ENCODE results near the gene KCNA5. TPM values are rescaled to one million over a fixed set of nuclear protein-coding genes. Genes with fewer than 3 reads are reported as not detected.

Gene KCNA5
- total RNA-seq, 1 donor from 2014 or later = 0.50 TPM

DNA sequence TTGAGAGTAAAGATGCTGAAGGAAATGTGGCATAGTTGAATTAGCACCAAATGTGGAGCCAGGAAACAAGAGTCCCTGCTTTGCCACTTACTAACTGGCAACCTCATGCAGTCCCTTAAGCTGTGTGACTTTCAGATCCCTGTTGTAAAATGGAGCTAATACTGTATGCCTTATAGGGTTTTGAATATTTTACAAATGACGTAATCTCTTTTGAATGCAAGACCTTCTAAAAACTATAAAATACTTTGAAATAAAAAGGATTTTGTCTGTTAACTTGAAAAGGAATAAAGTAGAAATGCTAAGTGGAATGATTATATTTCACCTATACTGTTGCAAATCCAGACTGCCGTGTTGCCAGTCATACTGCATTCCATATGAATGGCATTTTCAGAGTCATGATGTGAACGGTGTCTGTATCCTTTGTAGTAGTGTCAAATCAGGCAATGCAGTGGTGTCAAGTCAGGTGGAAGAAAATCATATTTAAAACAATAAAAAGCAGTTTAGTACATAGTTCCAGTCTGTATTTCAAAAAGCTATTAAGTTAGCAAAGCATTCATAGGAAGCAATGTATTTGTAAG, 21.3 kb downstream of the KCNA5 start:
- DNase-seq (ENCODE audit: low read depth) = no peak
- TF ChIP-seq, protein P1, sequence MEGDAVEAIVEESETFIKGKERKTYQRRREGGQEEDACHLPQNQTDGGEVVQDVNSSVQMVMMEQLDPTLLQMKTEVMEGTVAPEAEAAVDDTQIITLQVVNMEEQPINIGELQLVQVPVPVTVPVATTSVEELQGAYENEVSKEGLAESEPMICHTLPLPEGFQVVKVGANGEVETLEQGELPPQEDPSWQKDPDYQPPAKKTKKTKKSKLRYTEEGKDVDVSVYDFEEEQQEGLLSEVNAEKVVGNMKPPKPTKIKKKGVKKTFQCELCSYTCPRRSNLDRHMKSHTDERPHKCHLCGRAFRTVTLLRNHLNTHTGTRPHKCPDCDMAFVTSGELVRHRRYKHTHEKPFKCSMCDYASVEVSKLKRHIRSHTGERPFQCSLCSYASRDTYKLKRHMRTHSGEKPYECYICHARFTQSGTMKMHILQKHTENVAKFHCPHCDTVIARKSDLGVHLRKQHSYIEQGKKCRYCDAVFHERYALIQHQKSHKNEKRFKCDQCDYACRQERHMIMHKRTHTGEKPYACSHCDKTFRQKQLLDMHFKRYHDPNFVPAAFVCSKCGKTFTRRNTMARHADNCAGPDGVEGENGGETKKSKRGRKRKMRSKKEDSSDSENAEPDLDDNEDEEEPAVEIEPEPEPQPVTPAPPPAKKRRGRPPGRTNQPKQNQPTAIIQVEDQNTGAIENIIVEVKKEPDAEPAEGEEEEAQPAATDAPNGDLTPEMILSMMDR (IDR thresholded peaks at IDR 0.05; ENCODE audit: insufficient read depth, low read length, poor library complexity, severe bottlenecking) = no peak
- no peak overlapping the region for H3K4me3 ChIP-seq (ENCODE audit: low read depth, low read length)

GRCh38 chr12:5066251-5066650, 22.6 kb downstream of the KCNA5 start:
- Histone ChIP-seq H3K36me3 (ENCODE audit: control insufficient read depth, insufficient read depth, low read length) (no peaks in the 10 kb centered on the region), H3K27me3 (ENCODE audit: control insufficient read depth, insufficient read depth, low read length) (no peaks in the 10 kb centered on the region), H3K4me3 (ENCODE audit: low read depth, low read length) (no peak overlapping the region)
- TF ChIP-seq, protein P1 (IDR thresholded peaks at IDR 0.05; ENCODE audit: insufficient read depth, low read length, poor library complexity, severe bottlenecking) = no peak
- no peak for DNase-seq (ENCODE audit: low read depth)

More for the DNA sequence above, 21.3 kb downstream of the KCNA5 start:
- Histone ChIP-seq H3K27me3 (ENCODE audit: control insufficient read depth, insufficient read depth, low read length) (no peaks in the 10 kb centered on the region), H3K36me3 (ENCODE audit: control insufficient read depth, insufficient read depth, low read length) (no peaks in the 10 kb centered on the region)

DNA sequence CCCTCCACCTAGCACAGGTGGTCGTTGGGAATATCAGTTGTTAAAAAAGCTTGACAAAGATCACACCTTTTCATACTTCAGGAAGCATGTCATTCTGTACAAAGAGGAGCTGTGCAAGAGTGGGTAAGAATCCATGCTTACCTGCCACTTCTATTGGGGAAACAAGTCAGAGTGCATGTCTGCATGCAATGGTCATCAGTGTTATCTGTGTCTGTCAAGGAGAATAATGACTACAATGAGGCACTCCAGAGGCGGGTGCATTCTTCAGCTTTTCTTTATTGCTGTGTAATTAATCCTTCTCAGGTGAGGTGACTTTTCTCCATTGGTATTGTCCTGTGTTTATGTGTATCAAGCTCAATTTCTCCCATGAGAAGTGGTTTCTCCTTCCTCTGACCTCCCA, 24.4 kb downstream of the KCNA5 start:
- no peaks in the 10 kb centered on the region for H3K36me3 ChIP-seq (ENCODE audit: control insufficient read depth, insufficient read depth, low read length)
- TF ChIP-seq, protein P1 (IDR thresholded peaks at IDR 0.05; ENCODE audit: insufficient read depth, low read length, poor library complexity, severe bottlenecking) = no peak
- DNase-seq (ENCODE audit: low read depth) = no peak
- no peaks in the 10 kb centered on the region for H3K27me3 ChIP-seq (ENCODE audit: control insufficient read depth, insufficient read depth, low read length)
- H3K4me3 ChIP-seq (ENCODE audit: low read depth, low read length) = no peak overlapping the region

DNA sequence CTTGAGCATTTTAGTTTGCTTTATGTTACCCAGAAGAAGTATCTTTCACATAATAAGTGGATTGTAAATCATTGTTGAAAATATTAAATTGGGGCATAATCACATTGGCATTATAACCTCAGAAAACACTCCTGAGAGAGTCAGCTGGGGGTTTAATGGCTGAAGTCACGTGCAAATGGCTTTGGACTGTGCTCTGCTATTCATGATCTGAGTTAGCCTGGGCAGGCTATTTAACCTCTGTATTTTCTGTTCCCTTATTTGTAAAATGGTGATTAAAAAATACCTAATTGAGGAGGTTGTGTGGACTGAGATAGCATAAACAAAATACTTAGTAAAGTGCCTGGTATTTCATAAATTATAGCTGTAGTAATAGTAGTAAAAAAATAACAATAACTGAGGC, 24.9 kb downstream of the KCNA5 start:
- no peak overlapping the region for H3K4me3 ChIP-seq (ENCODE audit: low read depth, low read length)
- TF ChIP-seq, protein P1 (IDR thresholded peaks at IDR 0.05; ENCODE audit: insufficient read depth, low read length, poor library complexity, severe bottlenecking) = no peak
- no peaks in the 10 kb centered on the region for H3K27me3 ChIP-seq (ENCODE audit: control insufficient read depth, insufficient read depth, low read length)
- DNase-seq (ENCODE audit: low read depth) = no peak
- no peaks in the 10 kb centered on the region for H3K36me3 ChIP-seq (ENCODE audit: control insufficient read depth, insufficient read depth, low read length)

GRCh38 chr12:5070090-5070489, 26.4 kb downstream of the KCNA5 start:
- DNase-seq (ENCODE audit: low read depth) = no peak
- TF ChIP-seq, protein P1 (IDR thresholded peaks at IDR 0.05; ENCODE audit: insufficient read depth, low read length, poor library complexity, severe bottlenecking) = no peak
- H3K36me3 ChIP-seq (ENCODE audit: control insufficient read depth, insufficient read depth, low read length) = no peaks in the 10 kb centered on the region
- H3K4me3 ChIP-seq (ENCODE audit: low read depth, low read length) = no peak overlapping the region
- no peaks in the 10 kb centered on the region for H3K27me3 ChIP-seq (ENCODE audit: control insufficient read depth, insufficient read depth, low read length)

DNA sequence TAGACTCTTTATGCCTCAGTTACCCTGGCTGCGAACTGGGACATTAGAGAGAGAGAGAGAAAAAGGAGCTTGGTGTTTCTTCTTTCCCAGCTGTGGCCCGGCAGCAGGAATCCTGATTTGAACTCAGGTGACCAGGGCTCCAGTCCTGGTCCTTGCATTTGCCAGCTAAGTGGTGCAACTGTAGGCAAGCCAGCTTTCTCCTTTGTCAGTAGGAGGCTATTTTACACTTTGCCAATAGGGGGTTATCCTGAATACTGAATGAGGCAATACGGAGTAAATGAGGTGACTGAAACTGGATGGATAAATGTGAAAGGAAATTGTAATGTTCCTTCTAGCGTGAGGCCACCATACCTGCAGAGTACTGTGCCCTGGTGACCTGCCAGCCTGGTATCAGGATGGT, 27.8 kb downstream of the KCNA5 start:
- TF ChIP-seq, protein P1 (IDR thresholded peaks at IDR 0.05; ENCODE audit: insufficient read depth, low read length, poor library complexity, severe bottlenecking) = no peak
- Histone ChIP-seq H3K27me3 (ENCODE audit: control insufficient read depth, insufficient read depth, low read length) (no peaks in the 10 kb centered on the region), H3K4me3 (ENCODE audit: low read depth, low read length) (no peak overlapping the region), H3K36me3 (ENCODE audit: control insufficient read depth, insufficient read depth, low read length) (no peaks in the 10 kb centered on the region)
- DNase-seq (ENCODE audit: low read depth) = no peak
